ENCODE results near the gene GNAZ. TPM values are rescaled to one million over a fixed set of nuclear protein-coding genes. Genes with fewer than 3 reads are reported as not detected.

Gene GNAZ
- total and polyA plus RNA-seq, 9 donors, result 7.2 to 40.8 (median 15.3) TPM

DNA sequence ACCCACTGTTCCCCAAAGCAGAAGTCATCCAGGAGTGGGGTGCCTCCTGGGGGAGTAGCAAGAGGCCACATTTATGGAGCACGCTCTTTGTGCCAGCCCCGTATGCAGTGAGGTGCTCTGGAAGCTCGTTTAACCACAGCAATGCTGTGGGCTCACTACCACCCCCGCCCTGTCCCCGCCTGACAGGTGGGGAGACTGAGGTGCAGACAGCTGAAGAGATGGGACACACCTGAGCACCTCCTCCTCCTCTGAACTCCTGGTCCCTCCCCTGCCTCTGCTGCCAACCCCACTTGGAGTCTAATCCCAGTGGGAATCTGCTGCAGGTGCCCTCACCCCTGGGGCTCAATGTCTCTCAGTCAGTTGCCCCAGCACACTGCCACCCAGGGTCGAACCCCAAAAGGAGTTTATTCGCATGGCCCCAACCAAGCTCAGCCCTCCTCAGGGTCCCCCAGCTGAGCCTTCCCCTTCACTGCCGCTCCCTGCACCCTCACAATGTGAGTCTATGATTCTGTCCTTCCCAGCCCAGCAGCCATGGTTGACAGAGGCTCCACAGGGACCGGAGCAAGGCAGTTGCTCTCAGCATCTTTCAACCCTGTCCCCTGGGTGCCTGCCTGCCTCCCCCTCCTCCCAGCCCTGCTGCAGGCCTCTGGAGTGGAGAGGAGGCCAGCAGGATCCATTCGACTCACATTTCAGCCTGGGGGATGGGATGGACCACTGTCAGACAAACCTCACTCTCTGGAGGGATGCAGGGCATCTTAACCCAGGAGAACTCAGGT is 96.7 kb downstream of the GNAZ start:
- intact Hi-C loops (cut with DNase I), result no loop called here
- H3K9me3 ChIP-seq, result no peaks in the 10 kb centered on the region
- TF ChIP-seq POLR2A (IDR thresholded peaks at IDR 0.05) (no peak), EP300 (IDR thresholded peaks at IDR 0.05) (no peak)
- H3K4me3 ChIP-seq, result no peak overlapping the region
- DNase-seq, result no peak
- H3K27me3 ChIP-seq, result no peaks in the 10 kb centered on the region
- peaks cover 9% of the 10 kb centered on the region for H3K4me1 ChIP-seq (ENCODE audit: insufficient read depth)
- no peak overlapping the region for H3K27ac ChIP-seq
- H3K36me3 ChIP-seq, result no peaks in the 10 kb centered on the region
- WGBS, 3 donors, result 72 to 75% (median 75%) methylated on average over 9 to 10 of the region's 10 CpGs

DNA sequence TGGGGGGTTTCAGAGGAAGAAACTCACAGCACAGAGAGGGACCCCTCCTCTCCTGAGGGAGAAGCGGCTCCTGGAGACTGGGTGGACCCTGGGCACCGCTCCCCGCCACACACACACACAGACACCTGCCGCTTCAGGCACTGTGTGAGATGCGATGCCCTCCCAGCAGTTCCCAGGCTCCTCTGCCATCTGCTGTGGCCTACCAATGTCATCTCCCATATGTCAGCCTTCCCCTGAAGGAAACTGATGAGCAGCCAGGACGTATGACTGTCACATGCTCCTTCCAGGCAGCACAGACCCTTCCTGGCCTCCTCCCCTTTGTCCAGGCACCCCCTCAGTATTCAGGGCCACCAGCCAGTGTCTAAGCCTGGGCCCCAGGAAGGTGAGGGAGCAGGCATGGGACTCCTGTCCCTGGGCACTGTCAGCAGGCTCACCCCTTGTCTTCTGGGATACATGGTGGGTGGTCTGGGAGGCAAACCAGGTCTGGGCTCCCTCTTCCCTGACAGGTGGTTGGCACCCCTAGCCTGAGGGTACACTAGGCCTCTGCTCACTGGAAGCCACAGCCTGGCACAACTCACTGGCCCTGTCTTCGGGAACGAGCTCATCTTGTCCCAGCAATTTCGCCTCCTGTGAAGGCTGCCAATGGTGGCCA is 98.2 kb downstream of the GNAZ start:
- H3K9me3 ChIP-seq, result no peaks in the 10 kb centered on the region
- TF ChIP-seq, protein P1, sequence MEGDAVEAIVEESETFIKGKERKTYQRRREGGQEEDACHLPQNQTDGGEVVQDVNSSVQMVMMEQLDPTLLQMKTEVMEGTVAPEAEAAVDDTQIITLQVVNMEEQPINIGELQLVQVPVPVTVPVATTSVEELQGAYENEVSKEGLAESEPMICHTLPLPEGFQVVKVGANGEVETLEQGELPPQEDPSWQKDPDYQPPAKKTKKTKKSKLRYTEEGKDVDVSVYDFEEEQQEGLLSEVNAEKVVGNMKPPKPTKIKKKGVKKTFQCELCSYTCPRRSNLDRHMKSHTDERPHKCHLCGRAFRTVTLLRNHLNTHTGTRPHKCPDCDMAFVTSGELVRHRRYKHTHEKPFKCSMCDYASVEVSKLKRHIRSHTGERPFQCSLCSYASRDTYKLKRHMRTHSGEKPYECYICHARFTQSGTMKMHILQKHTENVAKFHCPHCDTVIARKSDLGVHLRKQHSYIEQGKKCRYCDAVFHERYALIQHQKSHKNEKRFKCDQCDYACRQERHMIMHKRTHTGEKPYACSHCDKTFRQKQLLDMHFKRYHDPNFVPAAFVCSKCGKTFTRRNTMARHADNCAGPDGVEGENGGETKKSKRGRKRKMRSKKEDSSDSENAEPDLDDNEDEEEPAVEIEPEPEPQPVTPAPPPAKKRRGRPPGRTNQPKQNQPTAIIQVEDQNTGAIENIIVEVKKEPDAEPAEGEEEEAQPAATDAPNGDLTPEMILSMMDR (IDR thresholded peaks at IDR 0.05), result no peak
- no peak for TF ChIP-seq POLR2A (IDR thresholded peaks at IDR 0.05)
- no peak for TF ChIP-seq EP300 (IDR thresholded peaks at IDR 0.05)
- H3K27me3 ChIP-seq, result no peaks in the 10 kb centered on the region
- intact Hi-C loops (cut with DNase I), result no loop called here
- no peak overlapping the region for H3K27ac ChIP-seq
- DNase-seq, result no peak
- 90 to 95% (median 93%) methylated on average over 9 of the region's 9 CpGs for WGBS, 3 donors
- peaks cover 8% of the 10 kb centered on the region for H3K4me1 ChIP-seq (ENCODE audit: insufficient read depth)
- H3K36me3 ChIP-seq, result no peaks in the 10 kb centered on the region
- H3K4me3 ChIP-seq, result no peak overlapping the region

GRCh38 chr22:23169043-23169406 is 98.7 kb downstream of the GNAZ start:
- TF ChIP-seq EP300 (IDR thresholded peaks at IDR 0.05), result no peak
- TF ChIP-seq POLR2A (IDR thresholded peaks at IDR 0.05), result no peak
- TF ChIP-seq, protein P1 (IDR thresholded peaks at IDR 0.05), result no peak
- DNase-seq, result no peak
- Histone ChIP-seq H3K36me3 (no peaks in the 10 kb centered on the region), H3K9me3 (no peaks in the 10 kb centered on the region), H3K27ac (no peak overlapping the region), H3K4me1 (ENCODE audit: insufficient read depth) (peaks cover 3% of the 10 kb centered on the region), H3K27me3 (no peaks in the 10 kb centered on the region), H3K4me3 (no peak overlapping the region)
- 90 to 95% (median 95%) methylated on average over 4 of the region's 4 CpGs for whole genome bisulfite sequencing, 3 donors
- intact Hi-C loops (cut with DNase I), result no loop called here

Small RNA genes within 50 kb of the gene (small RNA-seq; reads per million reads assigned to genes)
- gene RF00017 (not detected), gene RF00066 (not detected)

Other genes starting within 250 kb of the GNAZ start
- gene IGLL5, start 182.7 kb upstream of the GNAZ start, total RNA-seq, result 1 to 10 TPM in 3 of 7 donors, under 1 TPM in 3, not detected in 1; 0.40 to 9.8 (median 1.0) TPM
- gene IGLL5, start 182.7 kb upstream of the GNAZ start, polyA plus RNA-seq, result 1 to 10 TPM; 1.7 to 9.4 TPM
- gene RSPH14, start 71.5 kb downstream of the GNAZ start, total RNA-seq, result 1 to 10 TPM; 1.4 to 4.6 (median 3.2) TPM
- gene RSPH14, start 71.5 kb downstream of the GNAZ start, polyA plus RNA-seq, result 1 to 10 TPM; 1.4 to 2.0 TPM
- 10 to 100 TPM in 3 of 7 donors, 1 to 10 TPM in 4; 3.9 to 18.7 (median 9.0) TPM for gene RAB36, start 75.0 kb downstream of the GNAZ start, total RNA-seq
- 1 to 10 TPM; 4.0 to 5.1 TPM for gene RAB36, start 75.0 kb downstream of the GNAZ start, polyA plus RNA-seq
- 10 to 100 TPM; 21.8 to 44.6 (median 38.3) TPM for gene BCR, start 110.0 kb downstream of the GNAZ start, total RNA-seq
- 10 to 100 TPM in 1 of 2 donors, 1 to 10 TPM in 1; 7.1 to 17.2 TPM for gene BCR, start 110.0 kb downstream of the GNAZ start, polyA plus RNA-seq

Data from ovary (tissue), 9 donors.